Measurements from ENCODE around the gene TMEM132E.

The TMEM132E gene

DNA sequence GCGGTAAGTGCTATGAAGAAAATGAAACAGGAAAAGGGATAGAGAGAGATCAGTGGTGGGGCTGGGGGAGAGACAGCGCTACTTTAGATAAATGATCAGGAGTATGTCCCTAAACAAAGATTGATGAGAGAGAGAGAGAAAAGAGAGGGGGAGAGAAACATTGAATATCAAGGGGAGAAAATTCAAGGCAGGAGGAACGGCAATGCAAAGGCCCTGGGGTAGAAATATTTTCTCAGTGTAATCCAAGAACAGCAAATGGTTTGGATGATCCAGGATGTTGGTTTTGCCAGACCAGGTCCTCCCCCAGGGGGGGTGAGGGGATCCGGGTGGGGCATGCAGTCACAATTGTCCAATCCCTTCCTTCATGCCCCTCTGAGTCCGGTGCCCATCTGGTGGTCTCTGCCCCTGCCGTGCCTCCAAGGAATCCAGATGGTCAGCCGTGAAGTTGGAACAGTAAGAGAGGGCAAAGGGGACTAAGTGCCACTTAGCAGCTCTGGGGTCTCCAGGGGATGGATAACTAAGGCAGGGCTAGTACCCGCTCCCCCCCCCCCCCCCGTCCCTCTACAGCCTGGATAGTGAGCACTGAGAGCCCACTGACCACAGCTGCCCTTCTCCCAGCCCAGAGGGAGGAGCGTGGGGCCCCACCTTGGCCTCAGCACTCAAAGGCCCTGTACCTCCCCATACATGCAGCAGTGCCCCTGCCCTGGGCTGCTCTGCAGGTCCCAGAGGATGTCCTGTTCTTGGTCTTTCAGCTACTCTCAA is 43.7 kb downstream of the TMEM132E start:
- H3K27me3 Mint-ChIP-seq (ENCODE audit: low read depth): peaks cover 39% of the 10 kb centered on the region
- no peak overlapping the region for H3K27ac Mint-ChIP-seq
- no peaks in the 10 kb centered on the region for H3K36me3 Mint-ChIP-seq (ENCODE audit: low read depth)

DNA sequence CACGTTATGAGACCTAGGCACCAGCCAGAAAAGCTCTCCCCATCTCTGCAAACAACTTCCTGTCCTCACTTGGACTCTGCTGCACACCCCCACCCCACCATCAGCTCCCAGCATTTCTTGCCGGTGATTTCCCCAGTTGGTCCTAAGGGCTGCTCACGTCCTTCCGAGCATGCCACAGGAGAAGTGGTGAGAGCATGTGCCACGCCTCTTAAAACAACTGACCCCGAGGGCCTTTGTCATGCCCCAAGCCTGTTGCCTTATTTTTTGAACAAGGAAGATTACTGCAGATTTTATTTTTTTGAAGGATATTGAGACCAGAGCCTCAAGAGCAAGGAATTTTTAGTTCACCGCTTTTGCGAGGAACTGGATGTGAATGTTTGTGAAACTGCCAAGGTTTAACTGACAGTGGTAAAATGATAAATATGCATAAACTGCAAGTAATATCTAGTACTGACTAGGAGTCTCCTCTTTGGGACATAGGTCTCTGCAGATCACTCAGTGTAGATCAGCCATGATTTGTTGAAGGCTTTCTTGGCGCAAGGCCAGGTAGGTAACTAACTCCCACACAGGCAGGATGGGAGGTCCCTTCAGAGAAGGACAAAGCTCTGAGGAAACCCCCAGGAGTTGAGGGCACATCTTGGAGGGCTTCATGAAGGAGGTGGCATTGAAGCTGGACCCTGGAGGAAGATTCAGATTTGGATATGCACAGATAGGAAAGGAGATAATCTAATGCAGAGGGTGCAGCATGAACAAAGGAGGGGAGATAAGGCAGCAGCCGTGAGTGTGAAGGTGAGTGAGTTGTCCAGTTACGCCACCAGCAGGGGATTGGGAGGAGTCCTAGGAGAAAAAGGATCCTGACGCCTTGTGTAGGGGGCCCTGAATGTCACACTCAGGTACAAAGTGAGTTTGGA is 44.7 kb downstream of the TMEM132E start:
- Mint-ChIP-seq H3K27me3 (ENCODE audit: low read depth) (peaks cover 44% of the 10 kb centered on the region), H3K27ac (no peak overlapping the region), H3K36me3 (ENCODE audit: low read depth) (no peaks in the 10 kb centered on the region), H3K4me3 (no peak overlapping the region), H3K9me3 (no peaks in the 10 kb centered on the region), H3K4me1 (ENCODE audit: low read depth) (no peaks in the 10 kb centered on the region)
- no peak for DNase-seq (ENCODE audit: low spot score)

More for the DNA sequence above, 43.7 kb downstream of the TMEM132E start:
- Mint-ChIP-seq H3K9me3 (no peaks in the 10 kb centered on the region), H3K4me1 (ENCODE audit: low read depth) (no peaks in the 10 kb centered on the region), H3K4me3 (no peak overlapping the region)
- no peak for DNase-seq (ENCODE audit: low spot score)

- no peak overlapping the region for H3K4me3 Mint-ChIP-seq
- DNase-seq (ENCODE audit: low spot score): no peak
These were observed 45.5 kb downstream of the TMEM132E start for GRCh38 chr17:34624767-34625383.

DNA sequence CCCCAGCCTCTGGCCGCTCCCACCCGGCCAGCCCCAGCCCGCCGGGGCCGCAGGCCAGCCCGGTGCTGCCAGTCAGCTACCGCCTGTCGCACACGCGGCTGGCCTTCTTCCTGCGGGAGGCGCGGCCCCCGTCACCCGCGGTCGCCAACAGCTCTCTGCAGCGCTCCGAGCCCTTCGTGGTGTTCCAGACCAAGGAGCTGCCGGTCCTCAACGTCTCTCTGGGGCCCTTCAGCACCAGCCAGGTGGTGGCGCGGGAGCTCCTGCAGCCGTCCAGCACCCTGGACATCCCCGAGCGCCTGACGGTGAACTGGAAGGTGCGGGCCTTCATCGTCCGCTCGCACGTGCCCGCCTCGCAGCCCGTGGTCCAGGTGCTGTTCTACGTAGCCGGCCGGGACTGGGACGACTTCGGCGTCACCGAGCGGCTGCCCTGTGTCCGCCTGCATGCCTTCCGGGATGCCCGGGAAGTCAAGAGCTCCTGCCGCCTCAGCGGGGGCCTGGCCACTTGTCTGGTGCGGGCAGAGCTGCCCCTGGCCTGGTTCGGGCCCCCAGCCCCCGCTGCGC is 46.8 kb downstream of the TMEM132E start:
- H3K27me3 Mint-ChIP-seq (ENCODE audit: low read depth): peaks cover 44% of the 10 kb centered on the region
- H3K27ac Mint-ChIP-seq: no peak overlapping the region
- no peaks in the 10 kb centered on the region for H3K36me3 Mint-ChIP-seq (ENCODE audit: low read depth)
- no peaks in the 10 kb centered on the region for H3K9me3 Mint-ChIP-seq
- no peaks in the 10 kb centered on the region for H3K4me1 Mint-ChIP-seq (ENCODE audit: low read depth)
- DNase-seq (ENCODE audit: low spot score): no peak
- H3K4me3 Mint-ChIP-seq: no peak overlapping the region

More at GRCh38 chr17:34624767-34625383, 45.5 kb downstream of the TMEM132E start:
- no peaks in the 10 kb centered on the region for H3K36me3 Mint-ChIP-seq (ENCODE audit: low read depth)
- no peak overlapping the region for H3K27ac Mint-ChIP-seq
- no peaks in the 10 kb centered on the region for H3K9me3 Mint-ChIP-seq
- peaks cover 44% of the 10 kb centered on the region for H3K27me3 Mint-ChIP-seq (ENCODE audit: low read depth)
- no peaks in the 10 kb centered on the region for H3K4me1 Mint-ChIP-seq (ENCODE audit: low read depth)

GRCh38 chr17:34628879-34629278 is 49.5 kb downstream of the TMEM132E start:
- no peak overlapping the region for H3K27ac Mint-ChIP-seq
- H3K4me1 Mint-ChIP-seq (ENCODE audit: low read depth): no peaks in the 10 kb centered on the region
- H3K4me3 Mint-ChIP-seq: no peak overlapping the region
- peaks cover 40% of the 10 kb centered on the region for H3K27me3 Mint-ChIP-seq (ENCODE audit: low read depth)
- no peak for DNase-seq (ENCODE audit: low spot score)
- H3K9me3 Mint-ChIP-seq: no peaks in the 10 kb centered on the region
- H3K36me3 Mint-ChIP-seq (ENCODE audit: low read depth): no peaks in the 10 kb centered on the region

DNA sequence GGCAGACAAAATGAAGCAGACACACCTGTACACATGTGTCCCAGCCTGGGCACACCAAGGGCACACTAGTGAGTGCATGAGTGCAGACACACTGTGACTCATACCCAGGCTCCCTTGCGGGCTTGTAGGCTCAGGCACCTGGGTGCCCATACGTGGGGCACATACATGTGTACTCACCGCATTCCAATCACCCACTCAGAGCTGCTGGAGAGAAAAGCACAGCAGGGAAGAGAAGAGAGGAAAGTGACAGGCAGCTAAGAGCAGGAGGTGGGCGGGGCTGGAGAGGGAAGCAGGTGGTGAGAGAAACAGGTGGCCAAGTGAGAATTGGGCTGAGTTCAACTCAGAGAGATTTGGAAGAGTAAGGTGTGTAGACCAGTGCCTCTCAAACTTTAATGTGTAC is 54.0 kb downstream of the TMEM132E start:
- Mint-ChIP-seq H3K4me1 (ENCODE audit: low read depth) (no peaks in the 10 kb centered on the region), H3K27ac (no peak overlapping the region), H3K4me3 (no peak overlapping the region), H3K9me3 (no peaks in the 10 kb centered on the region), H3K27me3 (ENCODE audit: low read depth) (peaks cover 28% of the 10 kb centered on the region), H3K36me3 (ENCODE audit: low read depth) (no peaks in the 10 kb centered on the region)
- DNase-seq (ENCODE audit: low spot score): no peak

GRCh38 chr17:34633760-34634159 is 54.4 kb downstream of the TMEM132E start:
- no peak overlapping the region for H3K4me3 Mint-ChIP-seq
- H3K36me3 Mint-ChIP-seq (ENCODE audit: low read depth): no peaks in the 10 kb centered on the region
- H3K9me3 Mint-ChIP-seq: no peaks in the 10 kb centered on the region
- H3K27me3 Mint-ChIP-seq (ENCODE audit: low read depth): peaks cover 26% of the 10 kb centered on the region
- H3K27ac Mint-ChIP-seq: no peak overlapping the region
- no peaks in the 10 kb centered on the region for H3K4me1 Mint-ChIP-seq (ENCODE audit: low read depth)
- no peak for DNase-seq (ENCODE audit: low spot score)

DNA sequence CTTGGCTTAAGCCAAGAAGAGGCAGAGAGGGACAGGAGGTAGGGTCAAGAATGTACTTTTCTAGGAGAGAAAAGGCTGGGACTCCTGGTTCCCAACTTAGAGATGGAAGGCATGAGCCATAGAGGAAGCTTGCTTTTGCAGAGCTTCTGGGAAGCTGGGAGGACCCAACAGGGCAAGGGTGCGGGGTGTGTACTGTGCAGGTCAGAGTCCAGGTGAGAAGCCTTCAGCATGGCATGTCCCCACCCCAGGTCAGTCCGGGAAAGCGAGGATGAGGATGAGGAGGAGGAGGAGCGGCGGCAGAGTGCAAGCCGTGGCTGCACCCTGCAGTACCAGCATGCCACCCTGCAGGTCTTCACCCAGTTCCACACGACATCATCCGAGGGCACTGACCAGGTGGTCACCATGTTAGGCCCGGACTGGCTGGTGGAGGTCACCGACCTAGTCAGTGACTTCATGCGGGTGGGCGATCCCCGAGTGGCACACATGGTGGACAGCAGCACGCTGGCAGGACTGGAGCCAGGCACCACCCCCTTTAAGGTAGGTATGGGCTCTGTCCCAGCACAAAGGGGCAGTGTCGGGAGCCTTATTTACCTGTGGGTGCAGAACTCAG is 55.3 kb downstream of the TMEM132E start:
- Mint-ChIP-seq H3K36me3 (ENCODE audit: low read depth) (no peaks in the 10 kb centered on the region), H3K4me3 (no peak overlapping the region), H3K4me1 (ENCODE audit: low read depth) (no peaks in the 10 kb centered on the region), H3K27ac (no peak overlapping the region), H3K27me3 (ENCODE audit: low read depth) (peaks cover 29% of the 10 kb centered on the region), H3K9me3 (no peaks in the 10 kb centered on the region)
- no peak for DNase-seq (ENCODE audit: low spot score)

GRCh38 chr17:34635876-34636275 is 56.5 kb downstream of the TMEM132E start:
- no peak for DNase-seq (ENCODE audit: low spot score)
- H3K4me3 Mint-ChIP-seq: no peak overlapping the region
- no peak overlapping the region for H3K27ac Mint-ChIP-seq
- H3K27me3 Mint-ChIP-seq (ENCODE audit: low read depth): peaks cover 29% of the 10 kb centered on the region
- H3K4me1 Mint-ChIP-seq (ENCODE audit: low read depth): no peaks in the 10 kb centered on the region
- no peaks in the 10 kb centered on the region for H3K9me3 Mint-ChIP-seq
- no peaks in the 10 kb centered on the region for H3K36me3 Mint-ChIP-seq (ENCODE audit: low read depth)

GRCh38 chr17:34637041-34637547 is 57.7 kb downstream of the TMEM132E start:
- Mint-ChIP-seq H3K9me3 (no peaks in the 10 kb centered on the region), H3K4me3 (no peak overlapping the region), H3K27ac (no peak overlapping the region), H3K27me3 (ENCODE audit: low read depth) (peaks cover 31% of the 10 kb centered on the region), H3K4me1 (ENCODE audit: low read depth) (no peaks in the 10 kb centered on the region), H3K36me3 (ENCODE audit: low read depth) (no peaks in the 10 kb centered on the region)
- no peak for DNase-seq (ENCODE audit: low spot score)

DNA sequence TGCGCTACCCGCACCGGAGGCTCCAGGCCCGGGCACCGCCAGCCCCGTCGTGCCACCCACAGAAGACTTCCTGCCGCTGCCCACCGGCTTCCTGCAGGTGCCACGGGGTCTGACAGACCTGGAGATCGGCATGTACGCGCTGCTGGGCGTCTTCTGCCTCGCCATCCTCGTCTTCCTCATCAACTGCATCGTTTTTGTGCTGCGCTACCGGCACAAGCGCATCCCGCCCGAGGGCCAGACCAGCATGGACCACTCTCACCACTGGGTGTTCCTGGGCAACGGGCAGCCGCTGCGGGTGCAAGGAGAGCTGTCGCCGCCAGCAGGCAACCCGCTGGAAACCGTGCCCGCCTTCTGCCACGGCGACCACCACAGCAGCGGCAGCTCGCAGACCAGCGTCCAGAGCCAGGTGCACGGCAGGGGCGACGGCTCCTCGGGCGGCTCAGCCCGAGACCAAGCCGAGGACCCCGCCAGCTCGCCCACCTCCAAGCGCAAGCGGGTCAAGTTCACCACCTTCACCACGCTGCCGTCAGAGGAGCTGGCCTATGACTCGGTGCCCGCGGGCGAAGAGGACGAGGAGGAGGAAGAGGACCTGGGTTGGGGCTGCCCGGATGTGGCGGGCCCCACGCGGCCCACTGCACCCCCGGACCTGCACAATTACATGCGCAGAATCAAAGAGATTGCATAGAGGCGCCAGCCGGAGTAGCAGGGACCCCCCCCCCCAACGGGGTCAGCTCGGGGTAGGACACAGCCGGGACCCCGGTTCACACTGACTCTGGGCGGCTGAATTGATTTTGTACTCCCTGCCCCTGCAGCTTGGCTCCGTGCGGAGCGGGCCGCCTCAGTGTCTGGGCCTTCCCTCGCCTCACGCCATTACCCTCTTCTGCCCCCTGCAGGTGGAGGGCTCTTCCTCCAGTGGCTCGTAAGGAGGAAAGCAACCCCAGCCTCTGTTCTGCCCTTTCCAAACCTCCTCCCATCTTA is 58.5 kb downstream of the TMEM132E start:
- peak overlapping the region; percentile 9 for H3K4me3 Mint-ChIP-seq
- no peaks in the 10 kb centered on the region for H3K4me1 Mint-ChIP-seq (ENCODE audit: low read depth)
- no peaks in the 10 kb centered on the region for H3K36me3 Mint-ChIP-seq (ENCODE audit: low read depth)
- H3K27ac Mint-ChIP-seq: no peak overlapping the region
- peak; percentile 69 for DNase-seq (ENCODE audit: low spot score)
- H3K9me3 Mint-ChIP-seq: no peaks in the 10 kb centered on the region
- peaks cover 36% of the 10 kb centered on the region for H3K27me3 Mint-ChIP-seq (ENCODE audit: low read depth)

GRCh38 chr17:34638526-34639260 is 59.3 kb downstream of the TMEM132E start:
- H3K4me3 Mint-ChIP-seq: no peak overlapping the region
- no peaks in the 10 kb centered on the region for H3K9me3 Mint-ChIP-seq
- no peak for DNase-seq (ENCODE audit: low spot score)
- H3K36me3 Mint-ChIP-seq (ENCODE audit: low read depth): no peaks in the 10 kb centered on the region
- no peak overlapping the region for H3K27ac Mint-ChIP-seq
- H3K4me1 Mint-ChIP-seq (ENCODE audit: low read depth): no peaks in the 10 kb centered on the region
- peaks cover 32% of the 10 kb centered on the region for H3K27me3 Mint-ChIP-seq (ENCODE audit: low read depth)

All from T-helper 2 cell treated with Interferon-gamma antibody and Interleukin-4, amounts not matched to agents 5 μg/mL and 100 μg/mL, for 36 hours (primary cell).